Thyroid gland (tissue), 4 donors: Measurements from ENCODE around the gene BACH2. TPM values are rescaled to one million over a fixed set of nuclear protein-coding genes. Genes with fewer than 3 reads are reported as not detected.
A peak's percentile ranks its signal among the peaks of the same experiment; 100 is the strongest.

ENCODE experiments used
- DNase-seq, 2 donors: peaks; one replicate each; pipeline ENCODE4 v3.0.0-alpha.2; 2019
- H3K27ac ChIP-seq, 3 donors: fragments of 200-600 bp; sonication (generic); 1 replicate in 2 of 3; 2 replicates in 1 of 3; pipeline ENCODE4 v1.5.1; 2016 to 2019; ENCODE audit warnings: mild to moderate bottlenecking in 1 of 3, moderate library complexity in 1 of 3
- H3K27me3 ChIP-seq: fragments of 200-600 bp; sonication (generic); one replicate; pipeline ENCODE4 v1.5.1; 2019
- H3K36me3 ChIP-seq, 2 donors: fragments of 200-600 bp; sonication (generic); one replicate each; pipeline ENCODE4 v1.5.1; 2016 to 2019
- H3K4me1 ChIP-seq, 2 donors: fragments of 200-600 bp; sonication (generic); one replicate each; pipeline ENCODE4 v1.5.1; 2017 to 2019
- H3K4me3 ChIP-seq, 3 donors: fragments of 200-600 bp; sonication (generic); replicated peaks in 1 of 3; 1 replicate in 2 of 3; 2 replicates in 1 of 3; pipeline ENCODE4 v1.5.1; 2016; ENCODE audit warnings: mild to moderate bottlenecking in 1 of 3
- H3K9me3 ChIP-seq: fragments of 200-600 bp; sonication (generic); one replicate; pipeline ENCODE4 v1.5.1; 2017
- CTCF ChIP-seq, 6 experiments: fragments of 200-600 bp in 3 of 6; fragments of 450-650 bp in 3 of 6; sonication (generic) in 3 of 6; IDR thresholded peaks; one replicate each; pipeline ENCODE4 v1.5.1; 2016 to 2019; ENCODE audit warnings: antibody characterized with exemption in 6 of 6, mild to moderate bottlenecking in 2 of 6, inconsistent platforms in 1 of 6, moderate library complexity in 1 of 6
- POLR2A ChIP-seq, 2 donors: fragments of 450-650 bp; IDR thresholded peaks; one replicate each; pipeline ENCODE4 v1.6.1; 2017; ENCODE audit warnings: antibody characterized with exemption in 2 of 2, mild to moderate bottlenecking in 2 of 2, moderate library complexity in 1 of 2
- WGBS, 2 donors: methylation state at CpG; one replicate each; pipeline ENCODE4 v1.1.5; 2017; 5-methylcytosine and 5-hydroxymethylcytosine counted together
- intact Hi-C: fragments of 100-400 bp; cut with DNase I; formaldehyde crosslinking; loops from one replicate; pipeline ENCODE4 v1.15.1; 2023
- total RNA-seq, 4 donors: library from RNA; depleted of rRNA; stranded (reverse); fragments of >200 nt; gene quantifications; one replicate each; pipeline ENCODE4 v1.2.3, GENCODE V29; 2016

Gene BACH2
- total RNA-seq, 4 donors from 2014 or later: 0.98 to 6.6 (median 3.9) TPM

- peaks cover 7% of the 10 kb centered on the region in 2 donors for H3K4me1 ChIP-seq
- intact Hi-C loops: loop anchor here (5.0 to 10.0 kb wide), 4 partner anchors 76 to 311 kb away; no protein-coding TSS in a partner anchor
- H3K9me3 ChIP-seq: no peaks in the 10 kb centered on the region
- no peaks in the 10 kb centered on the region for H3K36me3 ChIP-seq
- peak overlapping the region; percentile 10 to 87 (median 76) for H3K4me3 ChIP-seq
- peak overlapping the region in 2 of 3 donors; percentile 71 to 83 for H3K27ac ChIP-seq
- TF ChIP-seq POLR2A (IDR thresholded peaks at IDR 0.05): peak in 1 of 2 donors; percentile 58
- peak in 2 of 6 experiments; percentile 4 to 18 for TF ChIP-seq CTCF (IDR thresholded peaks at IDR 0.05)
- WGBS, 2 donors: 0 to 1% methylated on average over 15 to 37 of the region's 57 CpGs
- DNase-seq: peak; percentile 61 to 68
- H3K27me3 ChIP-seq: no peaks in the 10 kb centered on the region
Observed at GRCh38 chr6:90295854-90296340, 746 bp downstream of the BACH2 start.

- TF ChIP-seq POLR2A (IDR thresholded peaks at IDR 0.05) (no peak), CTCF (IDR thresholded peaks at IDR 0.05) (peak in 1 of 6 experiments; percentile 21)
- whole genome bisulfite sequencing, 2 donors: 3 to 5% methylated on average over 25 to 37 of the region's 79 CpGs
- Histone ChIP-seq H3K4me3 (peak overlapping the region; percentile 10 to 87 (median 76)), H3K9me3 (no peaks in the 10 kb centered on the region), H3K4me1 (peaks cover 7% of the 10 kb centered on the region in 2 donors), H3K36me3 (no peaks in the 10 kb centered on the region), H3K27me3 (no peaks in the 10 kb centered on the region), H3K27ac (peak overlapping the region in 2 of 3 donors; percentile 71 to 83)
- peak; percentile 30 to 49 for DNase-seq
- intact Hi-C loops: loop anchor here (5.0 to 10.0 kb wide), 5 partner anchors 77 to 310 kb away; no protein-coding TSS in a partner anchor
Observed at GRCh38 chr6:90294989-90295853, 1.4 kb downstream of the BACH2 start.

- no peaks in the 10 kb centered on the region for H3K36me3 ChIP-seq
- H3K27me3 ChIP-seq: no peaks in the 10 kb centered on the region
- 54 to 58% methylated on average over 15 of the region's 15 CpGs for WGBS, 2 donors
- H3K9me3 ChIP-seq: no peaks in the 10 kb centered on the region
- TF ChIP-seq POLR2A (IDR thresholded peaks at IDR 0.05) (no peak), CTCF (IDR thresholded peaks at IDR 0.05) (no peak)
- H3K4me3 ChIP-seq: peak overlapping the region in 2 of 3 donors; percentile 76 to 87
- no peak for DNase-seq
- H3K27ac ChIP-seq: no peak overlapping the region
- H3K4me1 ChIP-seq: peaks cover 7% of the 10 kb centered on the region in 2 donors
- intact Hi-C loops: loop anchor here (5.0 to 10.0 kb wide), 4 partner anchors 80 to 310 kb away; no protein-coding TSS in a partner anchor
Observed at GRCh38 chr6:90294614-90294988, 2.0 kb downstream of the BACH2 start.

GRCh38 chr6:90294008-90294511, 2.6 kb downstream of the BACH2 start:
- 96 to 97% methylated on average over 5 of the region's 5 CpGs for WGBS, 2 donors
- H3K27ac ChIP-seq: no peak overlapping the region

More at GRCh38 chr6:90294008-90294511, 2.6 kb downstream of the BACH2 start:
- no peak overlapping the region for H3K4me3 ChIP-seq
- no peaks in the 10 kb centered on the region for H3K9me3 ChIP-seq
- no peak for DNase-seq
- no peaks in the 10 kb centered on the region for H3K36me3 ChIP-seq
- H3K4me1 ChIP-seq: peaks cover 7% of the 10 kb centered on the region in 2 donors
- H3K27me3 ChIP-seq: no peaks in the 10 kb centered on the region
- no peak for TF ChIP-seq POLR2A (IDR thresholded peaks at IDR 0.05)
- no peak for TF ChIP-seq CTCF (IDR thresholded peaks at IDR 0.05)
- intact Hi-C loops: loop anchor here (5.0 to 10.0 kb wide), 4 partner anchors 79 to 309 kb away; no protein-coding TSS in a partner anchor
